PC-3 (cell line): Measurements from ENCODE around the gene MYL5.

Source experiments
- EZH2 ChIP-seq: fragments of 300-600 bp; sonication (generic); IDR thresholded peaks from one replicate; pipeline ENCODE4 v1.6.1; 2017; ENCODE audit warnings: antibody characterized with exemption, mild to moderate bottlenecking, low read length; ENCODE audit not compliant: unreplicated experiment
- TF ChIP-seq, protein P1 (sequence below): fragments of 300-600 bp; sonication (generic); conservative IDR thresholded peaks from 2 replicates; pipeline ENCODE4 v1.5.1; 2017; ENCODE audit warnings: antibody characterized with exemption, low read depth, mild to moderate bottlenecking, low read length

DNA sequence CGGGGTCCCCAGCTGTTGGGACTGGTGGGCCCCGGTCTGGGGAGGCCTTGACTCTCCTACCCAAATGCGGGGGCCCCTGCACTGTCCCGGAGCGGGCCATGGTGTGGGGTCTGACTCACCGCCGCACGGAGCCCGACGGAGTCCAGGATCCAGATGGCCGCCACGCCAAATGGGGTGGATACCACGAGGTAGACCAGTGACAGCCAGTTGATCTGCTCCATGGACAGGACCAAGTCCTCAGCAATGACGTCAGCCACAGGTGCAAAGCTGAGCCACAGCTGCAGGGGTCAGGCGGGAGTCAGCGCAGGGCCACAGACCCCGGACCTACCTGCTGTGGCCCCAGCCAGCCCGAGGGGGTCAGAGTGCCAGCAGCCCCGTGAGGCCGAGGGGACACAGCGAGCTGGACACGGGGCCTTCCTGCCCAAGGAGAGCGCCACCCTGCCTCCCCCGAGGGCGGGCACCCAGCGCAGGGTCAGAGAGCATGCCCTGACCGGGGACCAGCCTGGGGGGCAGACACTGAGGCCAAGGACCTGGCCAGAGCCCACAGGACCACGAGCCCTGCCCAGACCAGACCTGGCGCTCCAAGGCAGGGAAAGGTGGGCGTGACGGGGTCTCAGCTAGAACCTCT lies 12.2 kb downstream of the MYL5 start:
- TF ChIP-seq, protein P1, sequence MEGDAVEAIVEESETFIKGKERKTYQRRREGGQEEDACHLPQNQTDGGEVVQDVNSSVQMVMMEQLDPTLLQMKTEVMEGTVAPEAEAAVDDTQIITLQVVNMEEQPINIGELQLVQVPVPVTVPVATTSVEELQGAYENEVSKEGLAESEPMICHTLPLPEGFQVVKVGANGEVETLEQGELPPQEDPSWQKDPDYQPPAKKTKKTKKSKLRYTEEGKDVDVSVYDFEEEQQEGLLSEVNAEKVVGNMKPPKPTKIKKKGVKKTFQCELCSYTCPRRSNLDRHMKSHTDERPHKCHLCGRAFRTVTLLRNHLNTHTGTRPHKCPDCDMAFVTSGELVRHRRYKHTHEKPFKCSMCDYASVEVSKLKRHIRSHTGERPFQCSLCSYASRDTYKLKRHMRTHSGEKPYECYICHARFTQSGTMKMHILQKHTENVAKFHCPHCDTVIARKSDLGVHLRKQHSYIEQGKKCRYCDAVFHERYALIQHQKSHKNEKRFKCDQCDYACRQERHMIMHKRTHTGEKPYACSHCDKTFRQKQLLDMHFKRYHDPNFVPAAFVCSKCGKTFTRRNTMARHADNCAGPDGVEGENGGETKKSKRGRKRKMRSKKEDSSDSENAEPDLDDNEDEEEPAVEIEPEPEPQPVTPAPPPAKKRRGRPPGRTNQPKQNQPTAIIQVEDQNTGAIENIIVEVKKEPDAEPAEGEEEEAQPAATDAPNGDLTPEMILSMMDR: no peak
- no peak for TF ChIP-seq EZH2
